Ramos (cell line): ENCODE data around the gene PBXIP1.

Source experiments
- in situ Hi-C: fragments of 300-500 bp; cut with MboI; formaldehyde crosslinking; loops from one replicate; pipeline ENCODE4 v1.14.3; 2022; ENCODE audit warnings: low sequenced_read_pairs; ENCODE audit not compliant: unreplicated experiment

Gene PBXIP1, protein sequence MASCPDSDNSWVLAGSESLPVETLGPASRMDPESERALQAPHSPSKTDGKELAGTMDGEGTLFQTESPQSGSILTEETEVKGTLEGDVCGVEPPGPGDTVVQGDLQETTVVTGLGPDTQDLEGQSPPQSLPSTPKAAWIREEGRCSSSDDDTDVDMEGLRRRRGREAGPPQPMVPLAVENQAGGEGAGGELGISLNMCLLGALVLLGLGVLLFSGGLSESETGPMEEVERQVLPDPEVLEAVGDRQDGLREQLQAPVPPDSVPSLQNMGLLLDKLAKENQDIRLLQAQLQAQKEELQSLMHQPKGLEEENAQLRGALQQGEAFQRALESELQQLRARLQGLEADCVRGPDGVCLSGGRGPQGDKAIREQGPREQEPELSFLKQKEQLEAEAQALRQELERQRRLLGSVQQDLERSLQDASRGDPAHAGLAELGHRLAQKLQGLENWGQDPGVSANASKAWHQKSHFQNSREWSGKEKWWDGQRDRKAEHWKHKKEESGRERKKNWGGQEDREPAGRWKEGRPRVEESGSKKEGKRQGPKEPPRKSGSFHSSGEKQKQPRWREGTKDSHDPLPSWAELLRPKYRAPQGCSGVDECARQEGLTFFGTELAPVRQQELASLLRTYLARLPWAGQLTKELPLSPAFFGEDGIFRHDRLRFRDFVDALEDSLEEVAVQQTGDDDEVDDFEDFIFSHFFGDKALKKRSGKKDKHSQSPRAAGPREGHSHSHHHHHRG

DNA sequence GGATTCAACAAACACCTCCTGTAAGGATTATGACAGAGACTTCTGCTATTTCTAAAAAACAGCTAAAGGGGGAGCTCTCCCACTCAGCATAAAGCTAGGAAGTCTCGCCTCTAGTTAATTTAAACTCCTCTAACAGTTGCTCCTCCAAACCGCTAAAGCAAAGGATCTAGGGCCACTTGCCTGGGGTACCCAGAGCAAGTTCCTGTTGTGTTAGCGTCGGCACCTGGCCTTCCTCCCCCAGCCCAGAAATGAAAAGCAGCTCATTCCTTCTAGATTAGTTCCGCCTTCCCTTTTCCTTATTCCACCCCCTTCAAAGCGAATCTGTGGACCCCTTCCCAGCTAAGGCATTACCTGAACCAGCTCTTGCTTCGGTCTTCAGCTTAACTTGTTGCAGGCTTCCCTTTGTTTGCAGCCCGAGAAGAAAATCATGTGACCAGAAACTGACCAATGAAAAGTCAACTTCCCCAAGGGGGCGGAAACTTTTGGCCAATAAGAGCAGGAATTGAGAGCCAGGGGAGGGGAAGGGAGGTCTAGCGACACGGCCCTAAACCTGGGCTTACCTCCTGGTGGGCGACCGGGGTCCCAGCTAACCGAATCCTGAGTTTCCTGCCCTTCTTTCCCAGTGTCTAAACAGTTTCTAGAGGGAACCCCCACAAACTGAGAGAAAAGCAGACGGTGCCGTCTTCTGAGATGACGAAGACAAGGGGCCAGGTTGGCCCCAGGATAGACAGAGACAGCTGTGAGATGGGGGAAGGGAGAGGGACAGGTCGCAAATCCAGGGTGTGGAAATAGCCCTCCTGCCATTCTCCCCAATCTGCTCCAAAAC lies at the start of gene PBXIP1:
TSS of gene PBXIP1 (minus strand) at position 382 of the 826 bp plus-strand sequence. CDS start 2,378 bp downstream, outside the sequence.
- in situ Hi-C loops = no loop called here

DNA sequence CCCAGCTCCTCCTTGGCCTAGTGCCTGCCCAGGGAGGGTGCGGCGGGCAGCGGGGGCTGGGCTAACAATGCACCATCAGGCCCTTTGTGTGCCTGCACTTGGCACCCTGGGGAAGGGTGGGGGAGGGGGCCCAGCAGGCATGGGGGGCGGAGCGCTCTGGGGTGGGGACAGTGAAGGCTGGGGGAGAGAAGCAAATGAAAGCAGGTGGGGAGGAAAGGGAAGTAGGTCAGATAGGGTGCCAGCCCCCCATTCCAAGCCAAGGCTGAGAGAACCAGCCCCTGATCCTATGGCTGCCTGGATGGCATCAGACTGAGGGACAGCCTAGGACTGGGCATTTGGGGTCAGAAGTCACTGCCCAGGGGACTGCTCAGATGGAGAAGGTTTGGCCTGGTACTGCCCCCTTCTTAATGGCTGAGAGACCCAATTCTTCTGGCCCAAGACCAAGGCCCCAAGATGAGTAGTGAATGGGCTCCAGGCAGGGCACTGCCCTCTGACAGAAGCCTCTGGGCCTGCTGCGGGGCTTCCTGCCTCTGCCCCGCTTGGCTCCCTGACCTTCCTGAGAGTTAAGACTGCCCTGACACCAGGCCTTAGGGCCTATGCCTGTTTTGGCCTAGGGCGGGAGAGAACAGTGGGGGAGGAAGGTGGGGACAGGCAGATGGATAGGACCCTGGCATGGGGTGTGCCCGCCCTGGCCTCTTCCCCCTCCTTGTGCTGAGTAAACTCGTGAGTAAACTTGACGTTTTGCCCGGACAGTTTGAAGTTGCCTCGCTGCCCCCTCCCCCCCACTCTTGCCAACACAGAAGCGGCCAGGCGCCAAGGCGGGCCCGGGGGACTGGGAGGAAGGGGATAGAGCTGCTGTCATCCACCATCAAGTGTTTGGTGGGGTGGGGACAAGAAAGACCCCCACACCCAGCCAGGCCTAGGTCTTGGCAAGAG lies 49.4 kb upstream of the PBXIP1 start:
- in situ Hi-C loops = no loop called here

DNA sequence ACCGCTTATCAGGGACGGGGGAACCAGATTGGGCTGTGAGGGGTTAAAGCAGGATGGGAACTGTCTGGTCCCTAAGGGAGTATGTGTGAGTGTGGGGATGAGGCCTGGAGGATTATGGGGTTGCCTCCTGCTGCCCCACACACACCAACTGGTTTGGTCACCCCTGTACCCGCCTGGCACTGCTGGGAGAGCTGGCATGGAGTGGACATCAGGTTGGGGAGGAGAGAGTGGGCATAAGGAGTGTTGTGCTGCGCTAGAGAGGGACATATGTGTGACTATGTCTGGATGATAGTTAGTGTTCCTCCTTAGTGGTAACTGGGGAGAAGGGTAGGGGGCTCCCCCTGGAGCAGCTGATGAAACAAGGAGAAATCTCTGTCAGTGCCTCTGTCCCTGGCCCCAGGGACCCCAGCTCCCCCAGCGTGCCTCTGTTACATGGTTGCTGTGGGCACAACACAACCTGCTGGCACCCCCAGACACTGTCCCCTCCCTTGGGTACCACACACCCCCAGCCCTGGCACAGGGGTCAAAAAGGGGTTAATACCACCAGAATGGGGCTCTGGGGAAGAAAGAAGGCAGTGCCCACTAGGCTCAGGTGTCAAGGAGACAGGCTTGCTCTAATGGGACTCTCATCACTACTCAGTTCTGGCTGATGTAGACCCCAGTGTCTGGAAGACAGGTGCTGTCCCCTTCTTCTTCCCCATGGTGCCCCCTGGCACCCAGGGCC lies 48.6 kb upstream of the PBXIP1 start:
- in situ Hi-C loops = no loop called here

DNA sequence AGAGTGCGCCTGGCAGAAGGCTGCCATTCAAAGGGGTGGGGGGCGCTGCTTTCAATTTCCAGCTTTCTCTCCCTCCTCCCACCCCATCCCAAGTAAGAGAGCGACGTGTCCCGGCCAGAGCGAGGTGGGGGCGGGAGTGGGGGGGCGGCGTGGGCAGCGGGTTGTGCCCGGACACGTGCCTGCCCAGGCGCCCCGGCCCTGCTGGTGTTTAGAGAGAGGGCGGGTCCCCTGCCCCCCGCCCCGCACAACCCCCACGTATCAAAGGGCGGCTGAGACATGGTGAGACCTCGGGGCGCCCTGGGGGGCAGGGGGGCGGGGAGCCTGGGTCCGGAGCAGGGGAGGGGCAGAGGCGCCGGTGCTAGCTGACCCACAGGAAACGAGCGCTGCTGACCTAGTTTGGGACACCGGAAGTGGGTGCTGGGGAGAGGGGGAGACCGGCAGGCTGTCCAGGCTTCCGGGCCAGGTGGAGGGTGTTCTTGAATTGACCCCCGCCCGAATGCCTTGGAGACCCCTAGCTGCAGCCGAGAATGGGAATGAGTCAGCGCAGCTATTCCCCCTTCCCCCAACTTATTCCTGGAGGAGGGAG lies 48.0 kb upstream of the PBXIP1 start:
- in situ Hi-C loops = no loop called here

DNA sequence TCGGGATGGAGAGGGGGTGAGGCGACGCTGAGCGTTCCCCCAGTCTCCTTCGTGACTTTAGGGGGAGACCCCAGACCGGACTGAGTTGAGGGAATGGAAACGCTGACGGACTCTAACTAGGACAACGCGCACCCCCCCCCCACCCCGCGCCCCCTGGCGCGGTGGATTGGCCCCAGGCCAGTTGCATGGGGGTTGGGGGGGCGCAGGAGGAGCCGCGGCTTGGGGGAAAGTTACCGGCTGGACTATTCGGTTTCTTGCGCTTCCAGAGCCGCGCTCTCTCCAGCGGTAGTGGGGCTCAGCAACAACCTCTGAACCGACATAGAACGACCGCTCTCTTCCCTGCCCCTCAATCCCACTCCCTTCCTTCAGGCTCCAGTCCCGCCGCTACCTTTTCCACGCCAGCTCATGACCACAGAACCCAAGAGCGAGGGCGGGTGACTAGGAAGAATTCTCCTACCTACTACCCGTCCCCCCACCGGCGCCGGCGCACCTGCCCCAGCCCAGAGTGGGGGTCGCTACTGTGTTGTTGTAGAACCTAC lies 47.4 kb upstream of the PBXIP1 start:
- in situ Hi-C loops = no loop called here

DNA sequence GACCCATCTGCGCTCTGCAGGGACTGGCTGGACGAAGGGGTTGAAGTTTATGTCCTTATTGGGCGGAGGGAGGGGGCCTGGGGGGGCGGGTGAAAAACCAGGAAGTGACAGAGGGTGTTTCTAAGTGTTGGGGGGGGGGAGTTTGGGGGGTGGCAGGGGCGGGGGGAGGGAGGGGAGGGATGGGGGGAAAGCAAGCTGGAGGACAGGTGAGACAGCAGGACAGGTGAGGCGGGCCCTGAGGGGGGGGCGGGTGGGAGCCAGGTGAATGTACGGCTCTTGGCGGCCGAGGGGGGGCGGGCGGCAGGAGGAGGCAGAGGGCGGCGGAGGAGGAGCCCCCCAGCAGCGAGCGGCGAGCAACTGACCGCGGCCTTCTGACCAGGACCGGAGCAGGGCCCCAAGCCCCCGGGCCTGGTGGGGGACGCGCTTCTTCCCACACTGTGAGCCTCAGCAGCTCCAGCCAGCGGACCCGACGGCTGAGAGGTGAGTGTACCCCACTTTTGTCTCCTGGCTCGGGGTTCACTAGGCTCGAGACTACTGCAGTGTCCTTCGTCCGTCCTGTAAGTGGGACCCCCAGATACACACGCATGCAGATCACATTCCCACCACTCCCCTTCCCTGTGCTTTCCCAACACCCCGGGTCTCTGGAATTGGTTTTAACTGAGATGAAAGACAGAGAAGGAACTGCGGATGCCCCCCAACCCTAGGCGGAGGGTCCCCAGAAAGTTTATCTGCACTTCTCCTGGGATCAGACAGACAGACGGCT lies 46.7 kb upstream of the PBXIP1 start, which contains the start of gene ZBTB7B:
TSS of gene ZBTB7B (plus strand) at position 339 of the 763 bp plus-strand sequence. CDS start 11,859 bp downstream, outside the sequence.
- in situ Hi-C loops = no loop called here

DNA sequence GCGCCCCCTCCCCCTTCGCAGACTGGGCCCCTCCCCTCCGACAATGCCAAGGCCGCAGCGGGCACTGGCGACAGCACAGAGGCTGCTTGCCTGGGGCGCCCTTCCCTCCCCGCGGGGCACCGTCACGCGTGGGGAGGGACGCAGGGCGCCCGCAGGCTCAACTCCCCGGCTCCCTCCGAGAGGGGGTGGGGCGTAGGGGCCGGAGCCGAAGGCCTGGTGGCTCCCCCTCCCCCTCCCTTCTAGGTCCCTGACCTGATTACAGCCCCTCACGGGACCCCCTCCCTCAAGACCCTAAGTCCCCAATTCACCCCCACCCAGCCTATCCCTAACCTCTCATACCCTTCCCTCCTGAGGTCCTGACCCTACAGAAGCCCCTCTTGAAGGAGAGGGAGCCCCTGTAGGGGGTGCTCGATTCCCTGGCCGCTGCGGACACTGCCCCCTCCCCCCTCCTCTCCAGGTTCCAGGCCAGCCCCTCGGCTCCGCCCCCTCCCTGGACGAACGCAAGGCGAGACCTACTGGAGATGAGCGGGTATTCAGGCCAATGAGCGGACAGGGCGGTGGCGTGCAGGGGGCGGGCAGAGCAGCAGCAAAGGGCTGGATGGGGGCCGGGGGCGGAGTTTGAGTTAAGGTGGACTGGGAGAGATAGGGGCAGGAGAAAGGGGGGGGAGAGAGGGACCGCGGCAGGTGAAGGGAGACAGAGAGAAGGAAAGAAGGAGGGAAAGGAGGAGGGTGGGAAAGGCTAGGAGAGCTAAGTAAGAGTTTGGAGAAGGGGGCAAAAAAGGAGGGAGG lies 46.0 kb upstream of the PBXIP1 start:
- in situ Hi-C loops = no loop called here

DNA sequence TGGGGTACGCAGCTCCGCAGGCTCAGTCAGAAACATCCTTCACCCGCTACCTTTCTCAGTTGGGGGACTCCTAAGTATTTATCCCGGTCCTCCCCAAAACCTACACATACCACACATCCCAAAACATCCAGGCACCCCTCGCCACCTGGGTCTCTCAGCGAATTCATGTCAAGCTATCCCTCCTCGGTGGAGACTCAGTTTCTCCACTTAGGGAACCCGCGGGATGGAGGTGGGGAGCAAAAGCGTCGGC lies 45.5 kb upstream of the PBXIP1 start:
- in situ Hi-C loops = no loop called here

DNA sequence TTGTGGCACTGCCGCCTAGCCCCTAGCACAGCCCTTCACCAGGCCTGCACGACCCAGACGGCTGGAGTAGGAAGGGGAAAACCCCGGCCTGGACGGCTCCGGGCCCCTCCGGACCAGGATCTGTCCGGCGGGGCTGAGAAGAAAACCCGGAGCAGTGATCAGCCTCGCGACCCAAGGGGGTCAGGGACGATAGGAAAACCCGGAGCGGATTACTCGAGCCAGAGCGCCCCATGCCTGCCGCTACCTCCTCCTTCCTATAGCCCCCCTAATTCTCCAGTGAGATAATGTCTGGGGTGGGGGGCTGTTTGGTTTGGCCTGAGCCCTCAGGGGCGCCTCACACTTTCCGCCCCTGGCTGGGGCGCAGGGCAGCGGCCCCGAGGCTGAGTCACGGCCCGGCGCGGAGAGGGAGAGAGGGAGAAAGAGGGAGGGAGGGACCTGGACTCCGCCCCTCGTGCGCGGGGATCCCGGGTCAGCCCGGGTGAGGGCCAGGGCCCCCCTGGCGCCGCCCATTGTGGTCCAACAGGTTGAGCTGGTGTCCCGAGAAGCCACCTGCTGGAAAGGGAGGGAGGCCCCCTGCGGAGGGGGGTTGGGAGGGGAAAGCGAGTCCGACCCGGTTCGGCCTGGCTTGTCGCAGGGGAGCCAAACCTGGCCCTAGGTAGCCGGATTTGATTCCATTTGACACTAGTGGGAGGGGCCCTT lies 45.0 kb upstream of the PBXIP1 start:
- in situ Hi-C loops = no loop called here

DNA sequence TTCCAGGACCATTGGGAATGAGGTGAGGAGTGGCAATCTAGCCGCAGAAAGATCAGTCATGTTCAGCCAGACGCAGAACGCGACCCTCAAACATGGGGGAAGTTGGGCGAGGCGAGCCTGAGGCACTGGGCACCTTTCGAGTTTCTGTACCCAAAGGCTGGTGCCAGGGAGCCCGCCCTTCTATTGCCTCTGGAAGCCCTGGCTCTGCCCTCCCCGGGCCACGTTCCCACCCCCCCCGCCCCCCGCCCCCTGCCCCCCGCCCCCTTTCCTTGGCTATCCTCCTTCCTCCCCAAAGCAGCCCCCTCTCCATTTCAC lies 44.5 kb upstream of the PBXIP1 start:
- in situ Hi-C loops = no loop called here

DNA sequence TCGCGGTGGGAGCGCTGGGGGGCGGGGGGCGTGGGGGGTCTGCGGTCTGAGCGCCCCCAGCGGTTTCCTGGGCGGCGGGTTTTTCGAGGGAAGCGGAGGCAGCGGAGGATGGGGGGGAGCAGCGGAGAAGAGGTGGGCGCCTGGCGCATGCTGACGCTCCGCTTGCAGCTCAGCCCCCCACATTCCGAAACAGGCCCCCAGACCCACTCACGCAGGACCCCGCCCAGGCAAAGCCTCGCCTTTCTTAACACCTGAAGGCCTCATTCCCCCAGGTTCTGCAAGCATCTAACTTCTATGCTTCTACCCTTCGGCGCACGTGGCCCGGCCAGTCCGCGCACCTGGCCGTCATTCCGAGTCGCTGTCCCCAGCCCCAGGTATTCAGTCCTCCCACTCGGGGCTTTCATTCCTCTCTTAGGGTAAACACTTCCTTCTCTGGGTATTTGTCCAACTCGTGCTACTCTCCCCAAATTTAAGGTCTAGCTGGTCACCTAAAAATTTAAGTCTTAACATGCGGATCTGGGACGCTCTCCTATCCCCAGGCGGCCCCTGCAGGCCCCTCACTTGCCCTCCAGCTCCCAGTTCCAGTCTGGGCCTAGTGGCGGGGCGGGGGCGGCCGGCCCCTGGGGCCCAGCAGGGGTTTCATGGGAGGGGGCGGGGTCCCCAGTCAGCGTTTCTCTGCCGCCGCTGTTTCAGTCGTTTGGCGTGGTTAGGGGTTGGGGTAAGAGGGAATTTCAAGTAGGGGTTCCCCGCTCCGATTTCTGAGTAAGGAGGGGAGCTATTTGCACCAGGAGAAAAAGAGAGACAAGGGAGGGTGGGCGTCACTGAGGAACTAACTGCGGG lies 43.9 kb upstream of the PBXIP1 start:
- in situ Hi-C loops = no loop called here

DNA sequence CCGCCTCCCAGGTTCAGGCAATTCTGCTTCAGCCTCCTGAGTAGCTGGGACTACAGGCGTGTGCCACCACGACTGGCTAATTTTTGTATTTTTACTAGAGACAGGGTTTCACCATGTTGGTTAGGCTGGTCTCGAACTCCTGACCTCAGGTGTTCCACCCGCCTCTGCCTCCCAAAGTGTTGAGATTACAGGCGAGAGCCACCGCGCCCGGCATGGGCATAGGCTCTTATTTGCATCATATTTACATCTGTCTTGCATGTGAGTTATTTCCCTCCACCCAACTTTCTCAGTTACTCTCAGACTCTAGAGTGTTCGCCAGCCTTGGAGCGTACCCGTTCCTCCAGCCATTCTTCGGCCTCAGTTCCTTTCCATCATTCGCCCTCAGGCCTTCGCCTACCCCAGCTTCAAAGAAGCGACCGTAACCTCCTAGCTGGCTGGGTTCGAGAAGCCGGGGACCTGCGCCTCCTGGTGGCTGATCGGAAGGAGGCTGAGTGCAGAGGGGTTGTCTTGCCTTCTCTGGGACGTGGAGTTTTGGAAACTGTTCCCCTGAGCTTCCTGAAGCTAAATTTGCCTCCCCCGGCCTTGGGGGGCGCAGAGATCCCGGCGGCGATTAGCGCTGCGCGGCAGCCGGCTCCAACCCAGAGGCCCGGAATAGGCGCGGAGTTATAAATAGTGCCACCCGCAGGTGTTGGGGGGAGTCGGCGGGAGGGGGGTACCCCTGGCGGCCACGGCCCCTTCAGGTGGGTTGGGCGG lies 43.1 kb upstream of the PBXIP1 start:
- in situ Hi-C loops = no loop called here

DNA sequence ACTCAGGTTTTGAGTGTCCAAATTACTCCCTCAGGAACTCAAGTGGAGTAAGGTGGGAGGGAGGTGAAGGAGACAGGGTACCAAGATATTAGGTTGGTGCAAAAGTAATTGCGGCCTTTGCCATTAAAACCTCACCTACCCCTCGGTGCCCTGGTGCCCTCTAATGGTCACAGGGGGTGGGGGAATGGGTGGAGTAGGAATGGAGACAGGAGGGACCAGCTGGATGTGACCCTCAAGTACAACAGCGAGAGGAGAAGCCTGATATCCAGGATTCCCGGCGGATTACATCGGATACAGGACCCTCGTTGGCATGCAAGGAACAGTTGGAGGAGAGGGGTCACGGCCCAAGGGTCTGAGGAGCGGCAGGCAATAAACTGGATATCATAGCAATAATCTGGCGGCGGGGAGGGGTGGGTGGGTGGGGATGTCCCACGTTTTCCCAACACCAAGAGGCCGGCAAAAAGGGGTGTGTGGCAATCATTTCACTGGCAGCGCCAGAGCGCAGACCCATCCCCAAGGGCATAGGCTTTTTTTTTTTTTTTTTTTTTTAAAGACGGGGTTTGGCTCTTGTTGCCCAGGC lies 42.4 kb upstream of the PBXIP1 start:
- in situ Hi-C loops = no loop called here

DNA sequence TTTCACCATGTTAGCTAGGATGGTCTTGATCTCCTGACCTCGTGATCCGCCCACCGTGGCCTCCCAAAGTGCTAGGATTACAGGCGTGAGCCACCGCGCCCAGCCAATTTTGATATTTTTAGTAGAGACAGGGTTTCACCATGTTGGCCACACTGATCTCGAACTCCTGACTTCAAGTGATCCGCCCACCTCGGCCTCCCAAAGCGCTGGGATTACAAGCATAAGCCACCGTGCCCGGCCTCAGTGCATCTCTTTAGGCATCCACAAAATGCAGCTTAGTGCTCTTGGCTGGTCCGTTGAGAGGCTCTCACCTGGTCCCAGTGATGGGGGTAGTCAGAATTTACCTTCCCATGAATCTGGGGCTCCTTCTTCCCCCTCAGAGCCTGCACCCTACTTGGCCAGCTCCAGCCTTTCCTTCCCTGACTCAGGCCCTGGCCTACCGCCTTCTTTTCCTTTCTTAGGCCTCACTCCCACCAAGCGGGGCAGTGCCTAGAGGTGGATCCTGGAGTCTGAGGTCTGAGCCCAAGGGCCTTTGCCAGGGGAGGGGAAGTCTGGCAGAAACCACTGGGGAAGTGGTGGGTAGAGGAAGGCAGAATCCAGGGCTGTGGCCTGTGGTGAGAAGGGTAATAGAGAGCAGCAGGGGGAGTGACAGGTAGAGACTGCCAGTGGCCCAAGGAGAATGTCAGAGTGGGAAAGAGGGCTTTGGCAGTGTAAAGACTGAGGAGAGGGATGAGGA lies 41.2 kb upstream of the PBXIP1 start:
- in situ Hi-C loops = no loop called here
